GM18508 (cell line): ENCODE results near the gene OR6T1.

Experiments used
- ATAC-seq: cut with Tn5 transposase; IDR thresholded peaks from one replicate; pipeline ENCODE4 v1.9.1; 2021; ENCODE audit warnings: moderate number of reproducible peaks; ENCODE audit not compliant: insufficient read depth, unreplicated experiment

The OR6T1 gene

GRCh38 chr11:123943738-123944137, at the start of gene OR6T1:
OR6T1 (minus strand) TSS chr11:123943838; CDS start chr11:123943838, 0 bp downstream.
- no peak for ATAC-seq

GRCh38 chr11:123979311-123979710, 35.7 kb upstream of the OR6T1 start:
- no peak for ATAC-seq

GRCh38 chr11:123977731-123978347, 34.2 kb upstream of the OR6T1 start, which contains the start of gene OR10S1:
OR10S1 (minus strand) TSS chr11:123977781; CDS start chr11:123977664, 117 bp downstream.
- no peak for ATAC-seq

GRCh38 chr11:123976770-123977560, 33.3 kb upstream of the OR6T1 start:
- ATAC-seq: no peak

GRCh38 chr11:123973816-123974215, 30.2 kb upstream of the OR6T1 start:
- ATAC-seq: no peak

- no peak for ATAC-seq
These were observed 13.1 kb upstream of the OR6T1 start for GRCh38 chr11:123956752-123957151.

GRCh38 chr11:123945132-123945531, 1.5 kb upstream of the OR6T1 start:
- no peak for ATAC-seq

DNA sequence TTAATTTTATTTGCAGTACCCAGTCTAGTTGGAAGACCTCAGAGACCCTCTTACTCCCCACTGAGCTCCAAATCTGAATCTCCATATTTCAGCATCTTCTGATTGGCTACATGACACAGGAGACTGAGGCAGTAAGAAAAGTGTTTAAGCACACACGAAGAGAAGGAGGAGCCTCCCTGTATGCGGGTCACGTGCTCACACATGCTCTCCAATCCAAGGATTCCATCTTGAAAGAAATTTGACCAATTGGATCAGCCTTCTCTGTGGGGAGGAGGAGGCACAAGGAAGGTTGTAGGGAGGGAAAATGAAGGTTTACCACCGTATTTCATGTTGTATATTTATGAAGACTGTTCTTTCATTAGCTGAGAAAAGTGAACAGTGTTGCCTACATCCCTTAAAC, 1.2 kb downstream of the OR6T1 start:
- no peak for ATAC-seq

GRCh38 chr11:123939317-123939716, 4.3 kb downstream of the OR6T1 start, which contains the start of gene OR4D5:
OR4D5 (plus strand) TSS chr11:123939617; CDS start chr11:123939617, 0 bp downstream.
- no peak for ATAC-seq

DNA sequence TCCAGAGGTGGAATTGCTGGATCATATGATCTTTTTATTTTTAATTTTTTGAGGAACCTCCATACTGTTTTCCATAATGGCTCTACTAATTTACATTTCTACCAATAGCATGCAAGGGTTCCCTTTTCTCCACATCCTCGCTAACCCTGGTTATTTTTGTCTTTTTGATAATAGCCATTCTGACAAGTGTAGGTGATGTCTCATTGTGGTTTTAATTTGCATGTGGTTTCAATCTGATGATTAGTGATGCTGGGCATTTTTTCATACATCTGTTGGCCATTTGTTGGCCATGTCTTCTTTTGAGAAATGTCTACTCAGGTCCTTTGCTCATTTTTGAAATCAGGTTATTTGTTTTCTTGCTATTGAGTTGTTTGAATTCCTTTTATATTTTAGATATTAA, 19.6 kb downstream of the OR6T1 start:
- ATAC-seq: no peak

DNA sequence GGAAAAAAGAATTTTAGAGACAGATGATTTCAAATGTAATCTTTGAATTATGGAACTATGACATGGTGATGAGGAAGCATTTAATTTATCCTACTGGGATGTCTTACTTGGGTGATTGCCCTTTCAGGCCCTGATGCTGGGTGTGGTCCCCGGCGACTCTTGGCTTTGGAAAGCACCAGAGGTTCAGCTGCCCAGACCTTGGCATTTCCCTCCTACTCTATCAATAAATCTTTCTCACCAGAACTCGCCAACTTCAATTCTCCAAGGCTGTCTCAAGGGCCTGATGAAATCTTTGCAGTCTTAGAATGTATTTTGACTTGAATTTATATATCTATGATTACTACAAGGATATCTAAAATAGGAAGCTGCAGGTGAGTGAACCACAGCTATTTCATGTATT, 22.7 kb downstream of the OR6T1 start:
- ATAC-seq: no peak

GRCh38 chr11:123905826-123906225, 37.8 kb downstream of the OR6T1 start:
- no peak for ATAC-seq

DNA sequence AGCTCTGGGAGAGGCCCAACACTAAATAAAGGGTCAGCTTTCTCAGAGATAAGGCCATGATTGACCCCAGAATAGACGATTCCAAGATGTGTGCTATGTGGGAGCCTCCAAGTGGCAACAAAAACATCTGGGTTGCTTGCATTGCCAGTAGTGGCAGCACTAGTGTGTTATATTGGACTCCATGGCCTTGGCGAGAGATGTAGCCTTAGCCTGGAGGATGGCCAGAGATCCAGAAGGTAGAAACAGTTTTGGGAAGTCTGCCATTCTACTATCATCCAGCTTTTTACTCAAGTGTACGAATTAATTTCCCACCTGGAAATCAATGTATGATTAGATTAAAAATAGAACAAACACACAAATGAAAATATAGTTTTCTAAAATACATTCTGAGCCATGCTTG, 38.7 kb downstream of the OR6T1 start:
- ATAC-seq: no peak

DNA sequence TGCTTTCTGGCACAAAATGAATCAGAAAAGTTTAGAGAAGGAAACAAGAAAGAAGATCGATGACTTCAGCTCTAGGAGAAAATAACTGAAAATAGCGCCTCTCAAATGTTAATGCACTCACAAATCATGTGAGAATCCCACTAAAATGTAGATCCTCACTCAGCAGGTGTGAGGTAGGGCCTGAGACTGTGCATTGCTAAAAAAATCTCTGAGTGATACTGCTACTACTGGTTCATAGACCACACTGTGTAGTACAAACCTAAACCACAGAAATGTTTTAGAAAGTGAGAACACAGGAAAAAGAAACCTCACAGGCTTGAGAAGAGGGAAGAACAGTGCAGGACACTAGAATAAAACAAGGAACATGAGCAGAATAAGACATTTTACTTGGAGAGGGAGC, 39.7 kb downstream of the OR6T1 start:
- ATAC-seq: no peak

DNA sequence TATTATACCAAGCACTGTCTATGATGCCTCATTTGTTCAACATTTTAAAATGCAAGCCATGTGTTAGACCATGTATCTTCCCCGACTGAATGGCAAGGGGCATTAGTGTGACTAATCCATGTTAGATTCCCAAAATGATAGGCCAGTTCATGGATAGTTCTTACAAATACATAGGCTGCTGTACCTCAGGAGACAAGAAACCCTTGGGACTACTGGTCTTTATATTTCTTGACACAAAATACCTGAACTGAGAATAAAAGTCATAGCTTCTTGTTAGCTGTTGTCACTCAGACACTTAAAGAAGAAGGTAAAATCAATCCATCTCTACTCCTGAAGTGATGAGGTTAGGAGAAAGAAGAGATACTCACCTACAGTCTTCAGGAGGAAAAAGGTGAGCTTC, 41.8 kb downstream of the OR6T1 start, which contains the start of gene OR8D4:
Gene OR8D4 (plus strand): TSS at position 301 of the 400 bp plus-strand sequence. CDS start 4,265 bp downstream, outside the sequence.
- no peak for ATAC-seq

GRCh38 chr11:123899792-123900191, 43.8 kb downstream of the OR6T1 start:
- no peak for ATAC-seq
